Measurements from ENCODE around the gene FES. TPM values are rescaled to one million over a fixed set of nuclear protein-coding genes. Genes with fewer than 3 reads are reported as not detected.
"Not testable (repeated sequence)": the region's sequence is repeated elsewhere in the genome, so short reads cannot be mapped to it uniquely, and the experiment has no call there.

FES gene
- total and polyA plus RNA-seq, 2 donors from 2014 or later: 9.3 to 33.5 TPM

DNA sequence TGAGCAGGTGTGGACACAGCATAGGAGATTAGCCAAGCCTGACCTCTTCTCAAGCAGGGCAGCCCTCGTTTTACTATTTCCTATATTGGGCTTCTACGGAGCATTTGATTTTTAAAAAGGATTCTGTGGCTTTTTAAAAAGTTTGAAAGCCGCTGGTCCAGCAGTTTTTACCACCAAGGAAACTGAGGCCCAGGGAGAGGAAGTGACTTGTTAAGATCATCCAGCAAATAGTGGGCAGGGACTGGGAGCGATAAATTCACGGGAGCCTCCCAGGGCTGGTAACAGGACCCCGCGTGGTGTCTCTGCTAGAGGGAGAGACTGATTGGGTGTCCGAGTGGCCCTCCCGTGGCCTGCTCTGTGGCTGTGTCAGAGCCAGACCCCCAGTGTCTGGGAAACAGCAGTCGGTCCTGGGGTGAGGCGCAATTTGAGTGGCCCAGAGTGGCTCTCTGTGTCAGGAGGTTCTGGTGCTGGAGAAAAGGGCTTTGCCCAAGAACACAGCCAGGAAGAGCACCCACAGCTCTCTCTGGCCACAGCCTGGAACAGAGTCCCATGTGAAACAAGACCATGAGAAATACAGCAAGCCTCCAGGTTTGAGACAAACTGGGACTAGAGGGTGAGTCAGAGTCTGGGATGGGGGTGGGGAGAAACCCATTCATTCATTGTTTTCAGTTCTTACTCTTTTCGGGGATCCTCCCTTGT, 11.7 kb upstream of the FES start:
- peak in 2 of 5 donors; percentile 36 to 48 for DNase-seq

DNA sequence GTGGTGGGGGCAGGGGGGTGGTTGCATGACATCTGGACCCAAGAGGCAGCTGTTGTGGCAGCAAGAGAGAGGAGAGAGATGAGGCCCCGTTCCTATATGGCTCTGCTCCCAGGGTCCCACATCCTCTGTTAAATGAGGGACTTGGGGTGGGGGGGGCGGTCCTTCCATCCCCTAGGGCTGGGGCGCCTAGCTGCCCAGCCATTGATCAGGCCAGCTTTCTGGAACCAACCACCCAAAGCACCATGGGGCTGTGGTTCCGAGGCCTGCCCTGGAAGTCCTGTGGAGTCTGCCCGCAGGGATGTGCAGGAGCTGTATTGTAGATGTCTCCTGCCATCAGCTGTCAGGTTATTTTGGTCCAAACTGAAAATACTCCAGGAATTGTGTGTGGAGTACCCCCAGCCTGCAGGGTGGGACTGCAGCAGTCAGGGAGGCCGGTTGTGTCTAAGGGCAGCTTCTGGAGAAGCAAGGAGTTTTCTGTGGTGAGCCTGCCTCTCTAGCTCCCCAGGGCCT, 10.8 kb upstream of the FES start:
- no peaks in the 10 kb centered on the region for H3K27me3 ChIP-seq (ENCODE audit: control insufficient read depth, insufficient read depth, low read length)
- TF ChIP-seq, protein P1, sequence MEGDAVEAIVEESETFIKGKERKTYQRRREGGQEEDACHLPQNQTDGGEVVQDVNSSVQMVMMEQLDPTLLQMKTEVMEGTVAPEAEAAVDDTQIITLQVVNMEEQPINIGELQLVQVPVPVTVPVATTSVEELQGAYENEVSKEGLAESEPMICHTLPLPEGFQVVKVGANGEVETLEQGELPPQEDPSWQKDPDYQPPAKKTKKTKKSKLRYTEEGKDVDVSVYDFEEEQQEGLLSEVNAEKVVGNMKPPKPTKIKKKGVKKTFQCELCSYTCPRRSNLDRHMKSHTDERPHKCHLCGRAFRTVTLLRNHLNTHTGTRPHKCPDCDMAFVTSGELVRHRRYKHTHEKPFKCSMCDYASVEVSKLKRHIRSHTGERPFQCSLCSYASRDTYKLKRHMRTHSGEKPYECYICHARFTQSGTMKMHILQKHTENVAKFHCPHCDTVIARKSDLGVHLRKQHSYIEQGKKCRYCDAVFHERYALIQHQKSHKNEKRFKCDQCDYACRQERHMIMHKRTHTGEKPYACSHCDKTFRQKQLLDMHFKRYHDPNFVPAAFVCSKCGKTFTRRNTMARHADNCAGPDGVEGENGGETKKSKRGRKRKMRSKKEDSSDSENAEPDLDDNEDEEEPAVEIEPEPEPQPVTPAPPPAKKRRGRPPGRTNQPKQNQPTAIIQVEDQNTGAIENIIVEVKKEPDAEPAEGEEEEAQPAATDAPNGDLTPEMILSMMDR (IDR thresholded peaks at IDR 0.05; ENCODE audit: borderline replicate concordance, extremely low read depth, insufficient read depth): no peak
- DNase-seq (no peak), FAIRE-seq (no peak)
- intact Hi-C loops (cut with DNase I): no loop called here
- peaks cover 0 to 24% (median 13%) of the 10 kb centered on the region in 3 donors for H3K4me1 ChIP-seq (ENCODE audit: control insufficient read depth in 2 of 3, insufficient read depth in 2 of 3, low read depth in 1 of 3, low read length in 3 of 3)
- H3K9ac ChIP-seq (ENCODE audit: low read length in 3 of 3): peak overlapping the region in 1 of 3 donors; percentile 18
- H3K4me3 ChIP-seq (ENCODE audit: low read length in 3 of 3): peak overlapping the region in 1 of 3 donors; percentile 62
- no peaks in the 10 kb centered on the region for H3K9me3 ChIP-seq (ENCODE audit: control insufficient read depth in 2 of 3, insufficient read depth in 1 of 3, low read length in 3 of 3)
- peak overlapping the region in 1 of 2 donors; percentile 41 for H3K27ac ChIP-seq (ENCODE audit: low read depth in 2 of 2, low read length in 2 of 2)
- peaks cover 2 to 21% (median 13%) of the 10 kb centered on the region in 3 donors for H3K36me3 ChIP-seq (ENCODE audit: control insufficient read depth in 2 of 3, insufficient read depth in 3 of 3, low read length in 3 of 3)

More for the DNA sequence above, 11.7 kb upstream of the FES start:
- peak overlapping the region; percentile 56 to 63 for H3K27ac ChIP-seq (ENCODE audit: low read depth in 2 of 2, low read length in 2 of 2)
- peak overlapping the region; percentile 40 to 62 (median 59) for H3K4me3 ChIP-seq (ENCODE audit: low read length in 3 of 3)
- H3K4me1 ChIP-seq (ENCODE audit: control insufficient read depth in 2 of 3, insufficient read depth in 2 of 3, low read depth in 1 of 3, low read length in 3 of 3): peaks cover 0 to 24% (median 13%) of the 10 kb centered on the region in 3 donors
- H3K27me3 ChIP-seq (ENCODE audit: control insufficient read depth, insufficient read depth, low read length): no peaks in the 10 kb centered on the region
- TF ChIP-seq, protein P1 (IDR thresholded peaks at IDR 0.05; ENCODE audit: borderline replicate concordance, extremely low read depth, insufficient read depth): no peak
- intact Hi-C loops (cut with DNase I): no loop called here
- H3K36me3 ChIP-seq (ENCODE audit: control insufficient read depth in 2 of 3, insufficient read depth in 3 of 3, low read length in 3 of 3): peaks cover 2 to 15% (median 8%) of the 10 kb centered on the region in 3 donors
- no peak for FAIRE-seq
- no peaks in the 10 kb centered on the region for H3K9me3 ChIP-seq (ENCODE audit: control insufficient read depth in 2 of 3, insufficient read depth in 1 of 3, low read length in 3 of 3)
- H3K9ac ChIP-seq (ENCODE audit: low read length in 3 of 3): peak overlapping the region in 2 of 3 donors; percentile 74 to 80

DNA sequence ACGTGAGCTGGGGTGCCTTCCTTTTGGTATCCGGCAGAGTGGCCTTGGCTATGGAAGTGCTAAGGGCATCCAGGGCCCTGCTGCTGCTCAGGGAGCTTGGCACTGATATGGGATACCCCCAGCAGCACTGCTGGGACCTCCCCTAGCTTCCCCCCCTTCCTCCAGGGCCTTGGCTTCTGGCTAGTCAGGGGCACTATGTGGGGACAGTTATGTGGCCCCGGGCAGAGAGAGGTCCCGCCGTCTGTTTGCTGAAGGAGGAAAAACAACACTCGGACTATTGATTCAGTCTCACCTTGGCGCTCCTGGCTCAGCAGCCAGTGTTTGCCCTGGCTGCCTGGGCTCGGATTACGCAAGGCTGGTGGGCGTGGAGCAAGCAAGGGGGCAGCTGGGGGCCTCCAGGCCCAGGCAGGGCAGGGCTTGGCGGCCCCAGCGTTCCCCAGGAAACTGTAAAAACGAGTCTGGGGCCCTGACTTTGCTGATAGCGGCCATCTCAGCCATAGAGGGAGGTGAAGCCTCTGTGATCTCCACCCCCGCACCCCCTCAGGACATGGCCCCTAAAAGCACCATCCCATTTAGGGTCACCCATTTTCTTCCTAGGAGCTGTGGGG, 10.2 kb upstream of the FES start:
- H3K27ac ChIP-seq (ENCODE audit: low read depth in 2 of 2, low read length in 2 of 2): peak overlapping the region in 1 of 2 donors; percentile 41
- H3K36me3 ChIP-seq (ENCODE audit: control insufficient read depth in 2 of 3, insufficient read depth in 3 of 3, low read length in 3 of 3): peaks cover 2 to 21% (median 13%) of the 10 kb centered on the region in 3 donors
- peak overlapping the region in 1 of 3 donors; percentile 18 for H3K9ac ChIP-seq (ENCODE audit: low read length in 3 of 3)
- peak overlapping the region in 1 of 3 donors; percentile 62 for H3K4me3 ChIP-seq (ENCODE audit: low read length in 3 of 3)
- intact Hi-C loops (cut with DNase I): no loop called here
- H3K27me3 ChIP-seq (ENCODE audit: control insufficient read depth, insufficient read depth, low read length): no peaks in the 10 kb centered on the region
- DNase-seq (peak in 4 of 5 donors; percentile 83 to 85 (median 84)), FAIRE-seq (no peak)
- H3K4me1 ChIP-seq (ENCODE audit: control insufficient read depth in 2 of 3, insufficient read depth in 2 of 3, low read depth in 1 of 3, low read length in 3 of 3): peaks cover 0 to 21% (median 13%) of the 10 kb centered on the region in 3 donors
- TF ChIP-seq, protein P1 (IDR thresholded peaks at IDR 0.05; ENCODE audit: borderline replicate concordance, extremely low read depth, insufficient read depth): no peak
- H3K9me3 ChIP-seq (ENCODE audit: control insufficient read depth in 2 of 3, insufficient read depth in 1 of 3, low read length in 3 of 3): no peaks in the 10 kb centered on the region

DNA sequence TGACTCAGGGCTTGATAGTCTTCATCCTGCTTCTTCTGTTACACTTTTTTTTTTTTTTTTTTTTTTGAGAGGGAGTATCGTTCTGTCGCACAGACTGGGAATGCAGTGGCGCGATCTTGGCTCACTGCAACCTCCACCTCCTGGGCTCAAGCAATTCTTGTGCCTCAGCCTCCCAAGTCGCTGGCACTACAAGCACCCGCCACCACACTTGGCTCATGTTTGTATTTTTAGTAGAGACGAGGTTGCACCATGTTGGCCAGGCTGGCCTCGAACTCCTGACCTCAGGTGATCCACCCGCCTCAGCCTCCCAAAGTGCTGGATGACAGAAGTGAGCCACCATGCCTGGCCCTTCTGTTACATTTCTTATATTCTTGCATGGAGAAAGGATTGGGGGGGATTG, 9.3 kb upstream of the FES start:
- H3K27me3 ChIP-seq (ENCODE audit: control insufficient read depth, insufficient read depth, low read length); FAIRE-seq; H3K9me3 ChIP-seq (ENCODE audit: control insufficient read depth in 2 of 3, insufficient read depth in 1 of 3, low read length in 3 of 3); intact Hi-C loops (cut with DNase I); H3K9ac ChIP-seq (ENCODE audit: low read length in 3 of 3); H3K4me3 ChIP-seq (ENCODE audit: low read length in 3 of 3); H3K27ac ChIP-seq (ENCODE audit: low read depth in 2 of 2, low read length in 2 of 2); DNase-seq: not testable (repeated sequence)
- H3K4me1 ChIP-seq (ENCODE audit: control insufficient read depth in 2 of 3, insufficient read depth in 2 of 3, low read depth in 1 of 3, low read length in 3 of 3): peaks cover 0 to 15% (median 10%) of the 10 kb centered on the region in 3 donors
- peaks cover 2 to 23% (median 13%) of the 10 kb centered on the region in 3 donors for H3K36me3 ChIP-seq (ENCODE audit: control insufficient read depth in 2 of 3, insufficient read depth in 3 of 3, low read length in 3 of 3)

Measured in kidney (tissue), 14 donors.